Activated CD8-positive, alpha-beta memory T cell treated with anti-CD3 and anti-CD28 coated beads for 36 hours (primary cell): ENCODE results near the gene LTBR. TPM values are rescaled to one million over a fixed set of nuclear protein-coding genes. Genes with fewer than 3 reads are reported as not detected.

Source experiments
- CTCF ChIA-PET: fragments of 350-600 bp; sonication (Branson Sonifier 250); formaldehyde crosslinking; loops from one replicate; lab custom pipeline; 2021; ENCODE audit warnings: antibody characterized with exemption; lab: Charles Lee
- POLR2A ChIA-PET: fragments of 350-600 bp; sonication (Branson Sonifier 250); formaldehyde crosslinking; loops from one replicate; lab custom pipeline; 2021; ENCODE audit warnings: antibody characterized with exemption; lab: Charles Lee
- total RNA-seq, 2 experiments: library from RNA; stranded (reverse); gene quantifications; one replicate each; pipeline ENCODE4 v1.2.3, GENCODE V29; 2021

Gene LTBR
- 1 to 10 TPM in 1 of 2 experiments, under 1 TPM in 1; 0.82 to 1.2 TPM for total RNA-seq

GRCh38 chr12:6383572-6384498 lies at the start of gene LTBR:
LTBR (plus strand) TSS chr12:6384162; CDS start chr12:6384359, 197 bp downstream.
- CTCF ChIA-PET, result no interaction called here
- POLR2A ChIA-PET, result no interaction called here

GRCh38 chr12:6334359-6334758 lies 49.6 kb upstream of the LTBR start:
- ChIA-PET CTCF (interaction anchor here (1.0 to 3.9 kb wide), 9 partner anchors 8 to 131 kb away, joined by 3 to 23 read pairs (median 12); no protein-coding TSS in a partner anchor), POLR2A (interaction anchor here (1.1 kb wide), 1 partner anchor 11 kb away, joined by 3 read pairs; no protein-coding TSS in a partner anchor)

- POLR2A ChIA-PET, result interaction anchor here (0.6 to 1.4 kb wide), 3 partner anchors 9 to 220 kb away, joined by 3 to 7 read pairs (median 3); no protein-coding TSS in a partner anchor
- CTCF ChIA-PET, result interaction anchor here (1.0 to 3.9 kb wide), 12 partner anchors 9 to 683 kb away, joined by 3 to 23 read pairs (median 4); partner anchors contain the start of gene LPCAT3
Observed at GRCh38 chr12:6334940-6335450, 49.0 kb upstream of the LTBR start.

- CTCF ChIA-PET, result interaction anchor here (1.0 to 3.9 kb wide), 14 partner anchors 8 to 683 kb away, joined by 3 to 23 read pairs (median 4); partner anchors contain the start of genes CD27 and LPCAT3
Observed at GRCh38 chr12:6335451-6336078, 48.4 kb upstream of the LTBR start.

GRCh38 chr12:6336079-6336888 lies 47.7 kb upstream of the LTBR start:
- CTCF ChIA-PET, result interaction anchor here (0.6 to 3.9 kb wide), 12 partner anchors 9 to 682 kb away, joined by 3 to 23 read pairs (median 4); partner anchors contain the start of genes CD27 and LPCAT3

More at GRCh38 chr12:6335451-6336078, 48.4 kb upstream of the LTBR start:
- POLR2A ChIA-PET, result interaction anchor here (0.6 to 1.8 kb wide), 6 partner anchors 9 to 220 kb away, joined by 3 to 7 read pairs (median 4); no protein-coding TSS in a partner anchor

GRCh38 chr12:6336889-6337853 lies 46.8 kb upstream of the LTBR start:
- POLR2A ChIA-PET, result interaction anchor here (0.6 to 1.8 kb wide), 6 partner anchors 26 to 268 kb away, joined by 3 to 6 read pairs (median 5); partner anchors contain the start of gene GAPDH
- CTCF ChIA-PET, result interaction anchor here (0.6 to 3.9 kb wide), 8 partner anchors 8 to 107 kb away, joined by 3 to 23 read pairs (median 5); partner anchors contain the start of gene CD27

More at GRCh38 chr12:6336079-6336888, 47.7 kb upstream of the LTBR start:
- POLR2A ChIA-PET, result interaction anchor here (0.6 to 1.8 kb wide), 8 partner anchors 9 to 269 kb away, joined by 3 to 7 read pairs (median 6); partner anchors contain the start of gene GAPDH

GRCh38 chr12:6337958-6338433 lies 46.0 kb upstream of the LTBR start:
- ChIA-PET POLR2A (interaction anchor here (0.5 to 1.9 kb wide), 3 partner anchors 11 to 88 kb away, joined by 3 to 5 read pairs (median 4); no protein-coding TSS in a partner anchor), CTCF (interaction anchor here (1.8 to 3.9 kb wide), 2 partner anchors 12 to 15 kb away, joined by 6 to 22 read pairs; no protein-coding TSS in a partner anchor)

GRCh38 chr12:6338536-6338935 lies 45.4 kb upstream of the LTBR start:
- CTCF ChIA-PET, result interaction anchor here (1.3 kb wide), 1 partner anchor 25 kb away, joined by 3 read pairs; no protein-coding TSS in a partner anchor
- POLR2A ChIA-PET, result interaction anchor here (0.5 to 1.9 kb wide), 4 partner anchors 12 to 132 kb away, joined by 3 to 8 read pairs (median 4); partner anchors contain the start of gene VAMP1

- ChIA-PET CTCF (interaction anchor here (0.8 to 1.3 kb wide), 2 partner anchors 24 to 29 kb away, joined by 3 read pairs; no protein-coding TSS in a partner anchor), POLR2A (interaction anchor here (0.7 to 1.9 kb wide), 6 partner anchors 29 to 267 kb away, joined by 3 to 8 read pairs (median 4); partner anchors contain the start of genes GAPDH and VAMP1)
Observed at GRCh38 chr12:6338955-6339354, 45.0 kb upstream of the LTBR start.

- CTCF ChIA-PET, result interaction anchor here (0.7 kb wide), 1 partner anchor 8 kb away, joined by 3 read pairs; no protein-coding TSS in a partner anchor
- POLR2A ChIA-PET, result interaction anchor here (0.6 to 1.8 kb wide), 4 partner anchors 104 to 194 kb away, joined by 3 to 4 read pairs (median 4); partner anchors contain the start of genes GAPDH and MRPL51
Observed at GRCh38 chr12:6340032-6340638, 43.8 kb upstream of the LTBR start.

- ChIA-PET CTCF (interaction anchor here (0.7 to 1.5 kb wide), 2 partner anchors 9 to 22 kb away, joined by 3 to 5 read pairs; no protein-coding TSS in a partner anchor), POLR2A (interaction anchor here (1.8 kb wide), 1 partner anchor 193 kb away, joined by 4 read pairs; the partner anchor contains the start of gene GAPDH)
Observed at GRCh38 chr12:6340745-6341416, 43.1 kb upstream of the LTBR start.

- ChIA-PET POLR2A (interaction anchor here (0.6 kb wide), 1 partner anchor 120 kb away, joined by 4 read pairs; no protein-coding TSS in a partner anchor), CTCF (interaction anchor here (0.9 to 1.5 kb wide), 2 partner anchors 17 to 22 kb away, joined by 5 read pairs; no protein-coding TSS in a partner anchor)
Observed at GRCh38 chr12:6341417-6342139, 42.4 kb upstream of the LTBR start, which contains the start of gene TNFRSF1A. TNFRSF1A (minus strand) TSS chr12:6342076; CDS start chr12:6341814, 262 bp downstream.

- POLR2A ChIA-PET, result interaction anchor here (0.6 kb wide), 1 partner anchor 120 kb away, joined by 4 read pairs; no protein-coding TSS in a partner anchor
- CTCF ChIA-PET, result interaction anchor here (0.9 to 1.5 kb wide), 2 partner anchors 16 to 21 kb away, joined by 5 read pairs; no protein-coding TSS in a partner anchor
Observed at GRCh38 chr12:6342140-6342889, 41.6 kb upstream of the LTBR start.
